Coronary artery (tissue), 2 donors: ENCODE measurements around the gene SCAMP1.

Experiments
- DNase-seq: peaks from one replicate; pipeline ENCODE4 v3.0.0-alpha.2; 2017; ENCODE audit warnings: low spot score
- H3K27ac ChIP-seq, 2 donors: fragments of 200-600 bp; sonication (generic); one replicate each; pipeline ENCODE4 v1.5.1; 2016 to 2019
- H3K4me3 ChIP-seq: fragments of 200-600 bp; sonication (generic); 2 replicates; pipeline ENCODE4 v1.5.1; 2016; ENCODE audit warnings: mild to moderate bottlenecking, moderate library complexity
- TF ChIP-seq, protein P1 (sequence below): fragments of 200-600 bp; sonication (generic); IDR thresholded peaks from one replicate; pipeline ENCODE4 v1.5.1; 2019; ENCODE audit warnings: antibody characterized with exemption

SCAMP1 gene

DNA sequence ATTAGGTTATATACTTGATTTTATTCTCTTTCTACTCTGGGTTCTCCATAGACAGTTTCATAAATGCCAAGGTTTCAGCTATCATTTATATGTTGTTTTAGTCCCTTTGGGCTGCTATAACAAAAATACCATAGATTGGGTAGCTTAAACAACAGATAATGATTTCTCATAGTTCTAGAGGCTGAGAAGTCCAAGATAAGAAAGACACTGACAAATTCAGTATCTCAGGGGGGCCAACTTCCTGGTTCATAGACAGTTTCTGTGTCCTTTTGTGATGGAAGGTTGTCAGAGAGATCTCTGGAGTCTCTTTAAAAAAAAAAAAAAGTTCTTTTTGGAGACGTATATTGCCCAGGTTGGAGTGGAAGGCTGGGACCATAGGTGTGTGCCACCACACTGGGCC, 113.3 kb downstream of the SCAMP1 start:
- TF ChIP-seq, protein P1, sequence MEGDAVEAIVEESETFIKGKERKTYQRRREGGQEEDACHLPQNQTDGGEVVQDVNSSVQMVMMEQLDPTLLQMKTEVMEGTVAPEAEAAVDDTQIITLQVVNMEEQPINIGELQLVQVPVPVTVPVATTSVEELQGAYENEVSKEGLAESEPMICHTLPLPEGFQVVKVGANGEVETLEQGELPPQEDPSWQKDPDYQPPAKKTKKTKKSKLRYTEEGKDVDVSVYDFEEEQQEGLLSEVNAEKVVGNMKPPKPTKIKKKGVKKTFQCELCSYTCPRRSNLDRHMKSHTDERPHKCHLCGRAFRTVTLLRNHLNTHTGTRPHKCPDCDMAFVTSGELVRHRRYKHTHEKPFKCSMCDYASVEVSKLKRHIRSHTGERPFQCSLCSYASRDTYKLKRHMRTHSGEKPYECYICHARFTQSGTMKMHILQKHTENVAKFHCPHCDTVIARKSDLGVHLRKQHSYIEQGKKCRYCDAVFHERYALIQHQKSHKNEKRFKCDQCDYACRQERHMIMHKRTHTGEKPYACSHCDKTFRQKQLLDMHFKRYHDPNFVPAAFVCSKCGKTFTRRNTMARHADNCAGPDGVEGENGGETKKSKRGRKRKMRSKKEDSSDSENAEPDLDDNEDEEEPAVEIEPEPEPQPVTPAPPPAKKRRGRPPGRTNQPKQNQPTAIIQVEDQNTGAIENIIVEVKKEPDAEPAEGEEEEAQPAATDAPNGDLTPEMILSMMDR = no peak
- H3K27ac ChIP-seq = no peak overlapping the region
- no peak overlapping the region for H3K4me3 ChIP-seq
- DNase-seq = no peak

DNA sequence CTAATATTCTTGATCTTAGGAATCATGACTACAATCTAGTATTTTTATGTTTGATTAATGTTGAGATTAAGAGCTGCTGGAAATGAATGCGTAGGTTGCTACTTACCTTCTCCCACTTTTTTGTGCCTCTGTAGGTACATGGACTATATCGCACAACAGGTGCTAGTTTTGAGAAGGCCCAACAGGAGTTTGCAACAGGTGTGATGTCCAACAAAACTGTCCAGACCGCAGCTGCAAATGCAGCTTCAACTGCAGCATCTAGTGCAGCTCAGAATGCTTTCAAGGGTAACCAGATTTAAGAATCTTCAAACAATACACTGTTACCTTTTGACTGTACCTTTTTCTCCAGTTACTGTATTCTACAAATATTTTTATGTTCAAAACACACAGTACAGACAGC, 115.0 kb downstream of the SCAMP1 start:
- Histone ChIP-seq H3K27ac (no peak overlapping the region), H3K4me3 (no peak overlapping the region)
- DNase-seq = no peak
- TF ChIP-seq, protein P1 = no peak

DNA sequence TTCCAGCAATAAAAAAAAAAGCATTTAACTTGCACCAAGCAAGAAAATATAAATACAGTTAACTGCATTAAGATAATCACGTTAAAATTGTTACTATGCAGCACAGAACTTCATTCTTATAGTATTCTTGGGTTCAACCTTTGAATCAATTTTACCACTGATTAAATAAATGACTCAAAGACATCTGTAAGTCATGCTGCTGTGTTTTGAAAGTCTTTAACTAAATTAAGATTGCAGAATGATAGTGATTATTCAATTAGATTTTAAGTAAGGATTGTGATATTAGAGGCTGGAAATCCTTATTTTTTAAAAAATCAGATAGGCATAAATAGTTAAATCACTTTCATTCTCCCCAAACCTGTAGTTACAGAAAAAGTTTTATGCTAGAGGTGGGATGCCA, 116.4 kb downstream of the SCAMP1 start:
- no peak for DNase-seq
- Histone ChIP-seq H3K4me3 (no peak overlapping the region), H3K27ac (no peak overlapping the region)
- TF ChIP-seq, protein P1 = no peak

DNA sequence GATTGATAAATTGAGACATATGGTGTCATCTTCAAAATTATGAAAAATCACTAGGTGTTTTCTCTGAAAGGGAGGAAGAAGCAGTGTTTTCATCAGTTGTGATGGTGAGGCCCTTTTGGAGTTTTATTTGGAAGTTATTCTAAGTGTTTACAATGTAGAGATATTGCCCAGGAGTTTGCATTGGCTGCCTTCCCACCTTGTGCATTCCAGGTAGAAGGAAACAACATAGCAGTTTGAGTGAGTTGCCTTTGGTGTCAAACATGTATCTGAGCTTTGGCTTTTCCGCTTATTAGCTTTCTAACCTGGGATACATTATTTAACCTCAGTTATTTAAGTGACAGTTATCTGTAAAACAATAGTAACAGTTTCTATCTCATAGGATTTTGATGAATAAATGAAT, 122.5 kb downstream of the SCAMP1 start:
- Histone ChIP-seq H3K27ac (no peak overlapping the region), H3K4me3 (no peak overlapping the region)
- no peak for DNase-seq
- TF ChIP-seq, protein P1 = no peak

DNA sequence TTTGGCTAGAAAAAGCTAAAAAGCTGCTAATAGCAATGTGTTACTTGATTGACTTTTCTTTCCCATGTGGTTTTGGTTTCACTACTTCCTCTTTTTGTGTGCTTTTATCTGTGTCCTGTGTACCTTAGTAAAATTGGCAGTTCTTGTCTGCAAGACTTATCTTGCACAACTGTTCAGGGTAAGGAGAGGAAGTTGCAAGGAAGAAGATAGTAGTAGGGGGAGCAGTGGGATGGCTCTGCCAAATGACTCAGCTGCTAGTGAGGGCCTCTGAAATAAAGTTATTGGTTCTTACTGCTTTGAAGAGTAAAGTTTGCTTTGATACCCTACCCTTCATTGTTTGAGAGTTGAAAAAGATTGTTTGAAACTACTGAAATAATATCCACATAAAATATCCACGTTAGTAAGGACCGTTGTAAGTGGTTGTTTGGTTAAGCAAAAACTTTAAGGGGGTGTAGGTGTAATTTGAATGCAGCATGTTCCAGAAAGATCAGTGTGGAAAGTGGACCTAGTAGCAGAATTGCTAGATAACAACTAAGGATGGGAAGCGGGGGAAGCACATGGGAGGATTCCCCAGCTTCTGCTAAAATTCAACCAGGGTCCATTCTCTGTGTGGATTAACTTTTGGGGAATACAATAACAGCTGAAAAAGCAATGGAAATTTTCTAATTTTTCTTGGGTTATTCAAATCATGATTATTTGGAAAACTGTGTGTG, 123.5 kb downstream of the SCAMP1 start:
- no peak for DNase-seq
- peak overlapping the region in 1 of 2 donors; percentile 57 for H3K27ac ChIP-seq

DNA sequence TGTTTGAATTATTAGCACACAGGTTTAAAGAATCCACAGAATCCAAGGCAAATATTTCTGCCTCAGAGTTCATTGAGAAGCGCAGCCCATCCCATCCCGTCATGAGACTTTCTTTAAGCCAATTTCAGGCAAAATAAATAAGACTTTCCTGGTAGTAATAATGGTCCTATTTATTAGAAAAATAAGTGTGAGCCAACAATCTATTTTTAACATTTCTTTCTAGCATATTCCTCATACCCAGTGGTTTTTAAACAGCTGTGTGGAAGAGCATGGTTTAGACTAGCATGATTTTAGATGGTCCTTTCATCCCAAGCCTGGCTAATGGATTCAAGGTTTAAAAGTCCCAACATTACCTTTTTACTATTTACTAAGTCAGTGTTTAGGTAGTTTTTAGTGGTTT, 125.8 kb downstream of the SCAMP1 start:
- no peak for DNase-seq
- TF ChIP-seq, protein P1 = no peak
- Histone ChIP-seq H3K27ac (peak overlapping the region in 1 of 2 donors; percentile 25), H3K4me3 (no peak overlapping the region)

More for the DNA sequence above, 123.5 kb downstream of the SCAMP1 start:
- TF ChIP-seq, protein P1 = no peak
- no peak overlapping the region for H3K4me3 ChIP-seq

DNA sequence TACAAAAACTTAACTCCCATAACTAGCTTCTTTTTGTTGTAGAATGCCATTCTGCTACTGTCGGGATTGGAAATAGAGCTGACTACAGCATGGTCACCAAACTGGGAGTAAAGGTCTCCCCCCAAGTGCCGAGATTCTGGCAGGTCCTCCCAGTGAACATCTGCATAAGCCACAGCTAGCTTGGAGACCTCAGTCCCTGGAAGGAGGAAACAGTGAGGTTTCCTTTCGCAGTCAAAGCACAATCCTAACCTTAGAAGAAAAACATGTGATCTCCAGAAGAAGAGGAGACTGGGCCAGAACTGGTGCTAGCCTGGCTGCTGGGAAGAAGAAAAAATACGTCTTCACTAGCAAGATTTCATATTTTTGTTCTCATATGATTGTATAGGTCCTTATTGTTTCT, 127.4 kb downstream of the SCAMP1 start:
- no peak for DNase-seq
- TF ChIP-seq, protein P1 = no peak
- Histone ChIP-seq H3K4me3 (no peak overlapping the region), H3K27ac (no peak overlapping the region)
